Measurements from ENCODE around the gene H6PD. TPM values are rescaled to one million over a fixed set of nuclear protein-coding genes. Genes with fewer than 3 reads are reported as not detected.
A peak's percentile ranks its signal among the peaks of the same experiment; 100 is the strongest.

H6PD gene
- total RNA-seq, 4 donors from 2014 or later = 27.0 to 62.2 (median 44.0) TPM

DNA sequence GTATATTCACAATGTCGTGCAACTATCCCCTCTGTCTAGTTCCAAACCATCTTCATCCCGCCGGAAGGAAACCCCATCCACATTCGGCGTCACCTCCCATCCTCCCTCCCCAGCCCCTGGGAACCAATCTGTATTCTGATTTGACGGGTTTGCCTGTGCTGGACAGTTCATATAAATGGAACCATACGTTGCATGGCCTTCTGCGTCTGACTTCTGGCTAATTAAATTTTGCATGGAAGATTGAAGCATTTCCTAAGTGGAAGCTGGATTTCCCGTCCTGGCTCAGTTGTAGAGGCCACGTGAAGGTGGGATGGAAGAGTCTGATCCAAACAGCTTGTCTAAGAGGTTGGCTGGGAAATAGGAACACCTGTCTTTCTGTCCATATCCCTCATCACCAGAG, 72.7 kb downstream of the H6PD start:
- 73 to 92% methylated on average over 3 to 8 of the region's 10 CpGs for WGBS, 2 donors (ENCODE audit: low coverage in 1 of 2)
- Histone ChIP-seq H3K36me3 (no peaks in the 10 kb centered on the region), H3K4me3 (no peak overlapping the region), H3K27ac (peak overlapping the region in 1 of 4 donors; percentile 20), H3K4me1 (peaks cover 10 to 99% (median 58%) of the 10 kb centered on the region in 3 donors), H3K27me3 (no peaks in the 10 kb centered on the region), H3K9me3 (no peaks in the 10 kb centered on the region)
- no peak for ATAC-seq
- TF ChIP-seq POLR2AphosphoS5 (IDR thresholded peaks at IDR 0.05) = no peak
- no peak for TF ChIP-seq POLR2A (IDR thresholded peaks at IDR 0.05)
- no peak for TF ChIP-seq CTCF (IDR thresholded peaks at IDR 0.05)
- no peak for TF ChIP-seq EP300 (IDR thresholded peaks at IDR 0.05)

DNA sequence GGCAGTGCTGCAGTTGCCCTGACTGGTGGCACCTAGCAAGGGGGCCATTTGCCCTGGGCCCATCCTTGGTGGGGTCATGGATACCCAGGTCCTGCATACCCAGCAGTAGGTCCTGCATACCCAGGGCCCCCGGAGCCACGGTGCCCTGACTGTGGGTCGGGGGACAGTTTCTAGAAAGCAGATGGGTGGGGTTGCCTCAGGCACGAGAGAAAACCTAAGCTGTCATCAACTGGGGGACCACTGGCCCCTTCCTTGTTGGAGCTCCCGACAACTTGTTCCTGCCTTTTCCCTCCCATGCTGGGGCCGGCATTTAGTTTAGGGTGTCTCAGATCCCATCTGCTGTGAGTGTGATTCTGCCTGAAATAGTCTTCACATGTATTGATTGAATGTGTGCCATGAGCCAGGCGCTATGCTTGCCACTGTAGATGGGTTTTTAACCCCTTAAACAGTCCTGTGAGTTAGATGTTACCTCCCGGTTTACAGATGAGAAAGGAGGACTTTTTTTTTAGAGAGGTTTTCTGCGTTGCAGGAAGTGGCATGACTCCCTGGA, 73.7 kb downstream of the H6PD start:
- no peak for ATAC-seq
- Histone ChIP-seq H3K9me3 (no peaks in the 10 kb centered on the region), H3K27ac (peak overlapping the region in 2 of 4 donors; percentile 51 to 55), H3K4me3 (no peak overlapping the region), H3K36me3 (no peaks in the 10 kb centered on the region), H3K27me3 (no peaks in the 10 kb centered on the region), H3K4me1 (peaks cover 3 to 99% (median 55%) of the 10 kb centered on the region in 3 donors)
- 56 to 59% methylated on average over 4 to 5 of the region's 9 CpGs for WGBS, 2 donors (ENCODE audit: low coverage in 1 of 2)
- TF ChIP-seq POLR2A (IDR thresholded peaks at IDR 0.05) (no peak), CTCF (IDR thresholded peaks at IDR 0.05) (no peak), POLR2AphosphoS5 (IDR thresholded peaks at IDR 0.05) (no peak), EP300 (IDR thresholded peaks at IDR 0.05) (no peak)

- ATAC-seq = no peak
Observed at GRCh38 chr1:9309080-9309479, 74.5 kb downstream of the H6PD start.

DNA sequence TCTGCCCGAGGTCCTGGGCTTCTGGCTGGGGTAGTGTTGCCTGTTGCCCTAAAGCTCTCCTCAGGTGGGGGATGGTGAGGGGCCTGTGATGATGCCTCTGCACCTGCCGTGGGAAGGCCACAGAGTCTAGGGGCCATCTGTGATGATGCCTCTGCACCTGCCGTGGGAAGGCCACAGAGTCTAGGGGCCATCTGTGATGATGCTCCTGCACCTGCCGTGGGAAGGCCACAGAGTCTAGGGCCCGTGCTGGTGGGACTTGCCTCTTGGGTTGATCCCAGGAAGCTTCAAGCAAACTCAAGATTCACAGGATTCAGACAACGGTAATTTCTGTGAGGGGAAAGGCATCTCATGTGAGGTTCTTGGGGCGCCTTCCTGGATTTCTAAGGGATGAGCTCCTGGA, 75.4 kb downstream of the H6PD start:
- no peak for ATAC-seq
- Histone ChIP-seq H3K27ac (no peak overlapping the region), H3K27me3 (no peaks in the 10 kb centered on the region), H3K9me3 (no peaks in the 10 kb centered on the region), H3K36me3 (no peaks in the 10 kb centered on the region), H3K4me1 (peaks cover 0 to 99% (median 44%) of the 10 kb centered on the region in 3 donors), H3K4me3 (no peak overlapping the region)
- TF ChIP-seq CTCF (IDR thresholded peaks at IDR 0.05) (no peak), POLR2AphosphoS5 (IDR thresholded peaks at IDR 0.05) (no peak), POLR2A (IDR thresholded peaks at IDR 0.05) (no peak), EP300 (IDR thresholded peaks at IDR 0.05) (no peak)
- 96% methylated on average over 4 of the region's 7 CpGs; no CpG with 5 or more reads in 1 of the 2 donors for WGBS, 2 donors (ENCODE audit: low coverage in 1 of 2)

More at GRCh38 chr1:9309080-9309479, 74.5 kb downstream of the H6PD start:
- TF ChIP-seq POLR2A (IDR thresholded peaks at IDR 0.05) (no peak), CTCF (IDR thresholded peaks at IDR 0.05) (no peak), EP300 (IDR thresholded peaks at IDR 0.05) (no peak), POLR2AphosphoS5 (IDR thresholded peaks at IDR 0.05) (no peak)
- H3K4me3 ChIP-seq = no peak overlapping the region
- no peaks in the 10 kb centered on the region for H3K9me3 ChIP-seq
- H3K36me3 ChIP-seq = no peaks in the 10 kb centered on the region
- H3K4me1 ChIP-seq = peaks cover 0 to 99% (median 51%) of the 10 kb centered on the region in 3 donors
- 93 to 95% methylated on average over 3 of the region's 8 CpGs for WGBS, 2 donors (ENCODE audit: low coverage in 1 of 2)
- no peaks in the 10 kb centered on the region for H3K27me3 ChIP-seq
- peak overlapping the region in 2 of 4 donors; percentile 16 to 51 for H3K27ac ChIP-seq

GRCh38 chr1:9311029-9311428, 76.5 kb downstream of the H6PD start:
- whole genome bisulfite sequencing, 2 donors (ENCODE audit: low coverage in 1 of 2) = 74 to 86% methylated on average over 1 to 9 of the region's 10 CpGs
- TF ChIP-seq CTCF (IDR thresholded peaks at IDR 0.05) = no peak
- no peak for TF ChIP-seq POLR2A (IDR thresholded peaks at IDR 0.05)
- TF ChIP-seq POLR2AphosphoS5 (IDR thresholded peaks at IDR 0.05) = no peak
- no peak for TF ChIP-seq EP300 (IDR thresholded peaks at IDR 0.05)
- no peak overlapping the region for H3K4me3 ChIP-seq
- H3K9me3 ChIP-seq = no peaks in the 10 kb centered on the region
- peaks cover 0 to 6% of the 10 kb centered on the region in 2 donors for H3K36me3 ChIP-seq
- no peaks in the 10 kb centered on the region for H3K27me3 ChIP-seq
- ATAC-seq = peak; percentile 20
- peak overlapping the region in 3 of 4 donors; percentile 36 to 88 (median 37) for H3K27ac ChIP-seq
- H3K4me1 ChIP-seq = peaks cover 0 to 99% (median 41%) of the 10 kb centered on the region in 3 donors

Data from gastroesophageal sphincter (tissue), 4 donors.